GM18907 (cell line): ENCODE results near the gene CLBA1.

Source experiments
- ATAC-seq: cut with Tn5 transposase; IDR thresholded peaks from one replicate; pipeline ENCODE4 v1.9.1; 2021; ENCODE audit warnings: mild to moderate bottlenecking, moderate library complexity; ENCODE audit not compliant: unreplicated experiment

CLBA1 gene

DNA sequence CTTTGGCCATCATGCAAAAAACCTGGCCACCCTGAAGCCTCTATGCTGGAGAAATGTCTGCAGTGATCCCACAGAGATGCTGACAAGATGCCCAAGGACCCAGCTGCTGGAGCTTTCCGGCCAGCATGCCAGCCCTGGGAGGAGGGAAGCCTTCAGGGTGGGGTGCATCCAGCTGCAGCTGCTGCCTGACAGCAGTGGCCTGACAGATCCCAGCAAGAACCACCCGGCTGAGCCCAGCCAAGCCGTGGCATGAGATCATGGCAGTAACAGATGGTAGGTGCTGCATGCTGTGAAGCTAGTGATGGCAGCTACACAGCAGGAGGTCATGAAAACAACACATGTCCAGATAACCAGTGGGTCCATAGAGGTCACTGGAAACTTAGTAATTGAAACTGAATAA, 13.8 kb downstream of the CLBA1 start:
- ATAC-seq = no peak

DNA sequence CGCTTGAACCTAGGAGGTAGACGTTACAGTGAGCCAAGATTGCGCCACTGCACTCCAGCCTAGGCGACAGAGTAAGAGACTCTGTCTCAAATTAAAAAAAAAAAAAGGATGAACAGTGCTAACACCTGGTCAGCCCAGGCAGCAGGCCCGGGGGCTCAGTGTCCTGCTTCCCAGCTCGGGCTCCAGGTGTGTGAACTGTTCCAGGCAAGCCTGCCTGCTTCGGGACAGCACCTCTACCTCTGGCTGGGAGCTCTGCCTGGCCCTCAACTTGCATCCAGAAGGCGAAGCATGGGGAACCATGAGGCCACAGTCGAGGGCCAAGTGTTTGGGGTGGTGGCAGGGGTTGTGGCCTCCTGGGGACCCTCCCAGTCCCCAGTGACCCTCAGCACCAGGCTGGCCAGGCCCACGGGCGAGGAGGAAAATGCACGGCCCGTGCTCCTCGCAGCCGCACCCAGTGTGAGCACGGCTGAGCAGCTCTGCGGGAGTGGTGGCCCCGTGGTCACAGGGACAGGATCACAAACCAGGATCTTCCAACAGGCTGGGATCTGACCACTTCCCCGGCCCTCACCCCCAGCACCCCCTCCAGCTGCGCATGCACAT, 19.8 kb downstream of the CLBA1 start:
- ATAC-seq = no peak

GRCh38 chr14:105005929-105006830, 20.6 kb downstream of the CLBA1 start:
- no peak for ATAC-seq

GRCh38 chr14:105006831-105007592, 21.4 kb downstream of the CLBA1 start:
- ATAC-seq = no peak

- ATAC-seq = no peak
These were observed 22.1 kb downstream of the CLBA1 start for GRCh38 chr14:105007593-105008264.

GRCh38 chr14:105010106-105010505, 24.5 kb downstream of the CLBA1 start:
- ATAC-seq = no peak

DNA sequence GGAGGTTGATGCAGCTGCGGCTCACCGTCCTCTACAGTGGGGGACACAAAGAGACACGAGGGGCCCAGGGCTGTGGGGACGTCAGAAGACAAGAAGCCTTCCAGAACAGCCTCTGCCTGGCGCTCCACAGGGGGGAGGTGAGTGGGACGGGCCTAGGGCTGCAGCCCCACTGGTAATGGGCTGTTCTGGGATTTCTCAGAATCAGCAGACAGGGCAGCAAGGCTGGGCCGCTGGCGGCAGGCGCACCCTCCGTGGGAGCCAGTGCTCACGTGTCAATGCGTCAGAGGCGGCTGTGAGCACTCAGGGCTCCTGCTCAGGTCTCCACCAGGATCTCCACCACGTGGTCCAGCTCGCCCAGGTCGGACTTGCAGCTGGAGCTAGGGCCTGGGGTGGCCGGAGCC, 25.3 kb downstream of the CLBA1 start:
- ATAC-seq = no peak

GRCh38 chr14:105011312-105011990, 25.9 kb downstream of the CLBA1 start:
- no peak for ATAC-seq

DNA sequence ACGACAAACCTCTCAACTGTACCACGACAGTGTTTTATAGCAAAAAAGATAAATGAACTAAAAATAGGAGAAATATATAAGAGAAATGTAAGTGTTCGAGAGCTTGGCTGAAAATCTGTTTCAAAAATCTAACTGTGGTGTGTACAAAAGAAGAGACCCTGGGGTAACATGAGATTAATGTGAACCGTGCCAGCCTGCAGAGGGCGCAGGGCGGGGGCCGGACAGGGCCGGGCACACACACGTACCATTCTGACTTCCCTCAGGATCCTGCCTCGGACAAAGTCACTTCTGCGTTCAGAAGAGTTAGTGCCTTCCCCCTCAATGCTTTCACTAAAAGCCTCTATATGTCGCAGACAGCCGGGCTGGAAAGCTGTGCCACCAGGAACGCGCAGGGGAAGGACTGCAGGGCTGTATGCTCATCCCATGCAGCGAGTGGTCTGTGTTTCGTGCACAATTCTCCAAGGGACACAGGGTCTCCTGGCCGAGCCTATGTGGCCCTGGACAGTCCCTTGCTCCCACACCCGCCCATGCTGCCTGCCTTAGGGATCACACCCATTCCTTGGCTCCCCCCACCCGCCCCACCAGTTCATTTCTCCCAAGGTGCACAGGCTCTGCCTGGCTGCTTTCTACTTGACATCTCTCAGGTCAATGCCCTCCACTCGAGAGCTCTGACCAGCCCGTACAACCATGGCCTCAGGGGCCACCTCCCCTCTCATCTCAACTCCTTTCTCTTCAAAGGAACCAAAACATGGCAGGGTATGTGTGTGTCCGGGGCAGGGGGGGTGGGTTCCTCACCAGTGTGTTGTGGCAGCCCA, 26.8 kb downstream of the CLBA1 start:
- no peak for ATAC-seq

DNA sequence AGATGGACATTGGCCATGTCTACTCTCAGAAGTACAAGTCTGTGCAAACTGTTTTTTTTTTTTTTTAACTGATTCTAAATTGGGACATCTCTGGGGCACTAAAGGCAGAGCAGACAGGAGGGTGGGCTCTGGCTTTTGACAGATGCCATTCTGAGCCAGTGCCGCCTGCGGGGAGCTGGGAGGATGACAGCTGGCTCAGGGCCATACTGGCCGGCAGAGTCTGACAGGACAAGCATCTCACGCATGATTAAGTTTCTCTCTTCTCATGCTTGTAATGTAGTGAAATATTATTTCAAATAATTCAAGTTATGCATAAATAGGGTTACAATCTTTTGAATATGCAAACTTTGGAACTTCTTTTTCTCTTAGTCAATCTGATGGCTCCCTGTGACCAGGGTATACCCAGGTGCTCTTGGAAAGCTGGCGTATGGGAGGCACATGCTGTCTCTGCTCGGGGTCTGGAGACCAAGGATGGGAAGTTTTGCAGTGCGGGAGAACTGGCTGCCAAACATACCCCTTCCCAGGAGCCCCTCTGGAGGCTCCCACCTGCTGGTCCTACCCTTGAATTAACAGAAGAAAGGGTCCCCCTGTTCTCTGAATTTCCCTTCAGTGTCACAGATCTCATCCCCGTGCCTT, 27.7 kb downstream of the CLBA1 start:
- ATAC-seq = no peak

GRCh38 chr14:105014032-105014431, 28.4 kb downstream of the CLBA1 start:
- ATAC-seq = no peak

GRCh38 chr14:105014631-105015030, 29.0 kb downstream of the CLBA1 start:
- ATAC-seq = no peak

- no peak for ATAC-seq
These were observed 29.7 kb downstream of the CLBA1 start for GRCh38 chr14:105015242-105015641.

DNA sequence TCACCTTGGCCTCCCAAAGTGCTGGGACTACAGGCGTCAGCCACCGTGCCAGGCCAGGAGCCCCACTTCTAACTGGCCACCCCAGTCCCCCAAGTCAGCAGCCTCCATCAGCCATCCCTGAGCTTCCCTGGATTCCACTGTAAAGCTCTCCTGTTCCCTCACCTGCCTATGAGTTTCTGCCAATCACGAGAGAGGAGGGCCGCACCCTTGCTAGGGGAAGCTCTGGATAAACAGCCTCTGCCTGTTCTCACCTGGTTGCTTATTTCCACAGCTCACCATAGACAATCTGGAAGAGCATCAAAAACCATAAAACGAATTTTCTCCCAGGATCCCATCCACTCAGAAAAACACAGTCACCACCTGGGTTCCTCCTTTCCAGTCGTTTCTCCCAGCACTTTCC, 30.3 kb downstream of the CLBA1 start:
- ATAC-seq = no peak

GRCh38 chr14:105018414-105018813, 32.8 kb downstream of the CLBA1 start:
- ATAC-seq = no peak

DNA sequence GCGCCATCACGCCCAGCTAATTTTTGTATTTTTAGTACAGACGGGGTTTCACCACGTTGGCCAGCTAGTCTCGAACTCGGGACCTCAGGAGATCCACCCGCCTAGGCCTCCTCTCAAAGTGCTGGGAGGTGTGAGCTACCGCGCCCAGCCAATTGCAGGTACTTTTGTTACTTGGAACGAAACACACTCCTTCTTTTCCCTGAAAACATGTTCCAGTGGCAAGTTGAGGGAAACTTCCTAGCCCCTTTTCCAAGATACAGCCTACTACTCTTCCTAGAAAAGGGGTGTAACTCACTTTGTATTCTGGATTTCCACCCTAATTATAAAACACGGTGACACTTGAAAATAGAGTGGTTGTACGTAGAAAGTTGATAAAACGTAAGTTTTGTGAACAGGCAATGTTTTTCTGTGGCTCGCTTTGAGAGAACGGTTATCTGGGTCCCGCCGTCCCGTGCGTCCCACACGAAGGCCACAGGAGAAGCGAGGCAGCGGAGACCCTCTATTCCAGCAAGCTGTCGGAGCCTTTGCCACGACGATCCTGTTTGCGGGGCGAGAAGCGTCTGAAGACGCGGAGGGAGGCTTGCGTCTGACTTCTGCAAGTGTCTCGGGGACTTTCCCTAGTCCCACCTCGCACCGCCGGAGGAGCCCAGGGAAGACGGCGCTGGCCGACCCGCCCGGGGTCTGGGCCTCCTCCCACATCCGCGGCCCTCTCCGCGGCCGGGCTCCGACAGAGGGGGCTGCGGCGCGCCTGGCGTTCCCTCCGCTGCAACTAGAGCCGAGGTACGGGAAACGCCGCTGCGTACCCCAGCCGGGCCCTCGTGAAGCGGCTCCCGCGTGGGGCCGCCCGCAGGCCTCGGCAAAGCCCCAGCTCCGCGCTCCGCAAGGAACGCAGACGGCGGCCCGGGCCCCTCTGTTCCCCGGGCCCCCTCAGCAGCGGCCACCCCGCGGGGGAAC, 34.5 kb downstream of the CLBA1 start:
- ATAC-seq = peak; percentile 35

DNA sequence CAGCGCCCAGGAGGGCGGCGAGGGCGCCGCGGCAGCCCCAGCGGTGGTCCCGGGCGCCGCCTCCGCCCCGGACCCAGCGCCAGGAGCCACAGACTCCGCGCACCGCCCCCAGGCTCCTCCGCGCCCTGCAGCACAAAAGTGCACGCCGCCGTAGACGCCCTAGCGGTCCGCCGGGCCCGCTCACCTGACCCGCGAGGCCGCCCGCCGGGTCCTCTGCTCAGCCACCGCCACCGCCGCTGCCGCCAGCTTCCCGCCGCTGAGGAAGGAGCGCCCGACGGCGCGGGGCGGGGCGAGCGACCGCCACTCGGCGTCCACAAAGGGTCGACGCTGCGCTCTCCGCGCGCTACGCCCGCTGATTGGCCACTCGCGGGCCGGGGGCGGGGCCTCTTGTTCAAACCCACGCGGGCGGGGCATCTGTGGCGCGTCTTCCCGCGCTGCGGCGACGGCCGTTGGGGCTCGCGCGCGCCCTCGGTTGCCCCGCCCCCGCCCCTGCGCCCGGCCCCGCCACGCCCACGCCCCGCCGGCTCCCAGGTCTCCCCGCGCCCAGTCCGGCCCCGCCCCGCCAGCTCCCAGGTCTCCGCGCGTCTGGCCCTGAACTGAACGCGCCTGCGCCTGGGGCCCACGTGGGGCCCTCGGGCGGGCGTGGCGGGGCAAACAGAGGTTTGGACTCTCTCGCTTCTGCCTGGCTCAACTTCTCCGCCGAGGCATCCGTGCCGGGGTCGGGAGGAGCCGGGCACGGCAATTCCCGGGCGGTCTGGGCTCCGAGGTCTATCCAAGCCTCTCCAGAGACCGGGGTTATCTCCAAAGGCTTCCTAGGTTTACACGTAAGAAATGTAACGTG, 35.4 kb downstream of the CLBA1 start, which contains the start of gene CDCA4:
Gene CDCA4, minus strand, starts transcription at position 269 of the 841 bp plus-strand sequence. CDS start 9,154 bp downstream, outside the sequence.
- ATAC-seq = peak; percentile 78
